ENCODE measurements around the gene VWA8. TPM values are rescaled to one million over a fixed set of nuclear protein-coding genes. Genes with fewer than 3 reads are reported as not detected.

The VWA8 gene
- polyA plus RNA-seq, 3 donors: 2.0 to 4.4 (median 3.4) TPM

GRCh38 chr13:41842036-41842620 is 118.8 kb downstream of the VWA8 start:
- peak overlapping the region in 1 of 2 donors; percentile 46 for H3K4me3 Mint-ChIP-seq
- DNase-seq: peak in 1 of 3 donors; percentile 7

GRCh38 chr13:41837629-41838028 is 123.3 kb downstream of the VWA8 start:
- Mint-ChIP-seq H3K4me1 (peaks cover 27% of the 10 kb centered on the region), H3K27me3 (ENCODE audit: low read depth in 3 of 3) (no peaks in the 10 kb centered on the region), H3K36me3 (peaks cover 17 to 18% of the 10 kb centered on the region in 2 donors), H3K9me3 (peaks cover 0 to 4% (median 3%) of the 10 kb centered on the region in 7 donors), H3K4me3 (peak overlapping the region in 1 of 2 donors; percentile 69), H3K27ac (peak overlapping the region; percentile 40 to 75 (median 67))
- H3K27ac ChIP-seq (ENCODE audit: low read depth in 1 of 2, low read length in 2 of 2): peak overlapping the region in 1 of 2 donors; percentile 51
- no peak overlapping the region for H3K9ac ChIP-seq (ENCODE audit: insufficient read depth, low read length, poor library complexity, severe bottlenecking)
- no peaks in the 10 kb centered on the region for H4K20me1 ChIP-seq (ENCODE audit: insufficient read depth, low read length)
- H3K4me1 ChIP-seq (ENCODE audit: control insufficient read depth in 1 of 2, insufficient read depth in 2 of 2, low read length in 2 of 2): peaks cover 14 to 29% of the 10 kb centered on the region in 2 donors
- intact Hi-C loops (cut with micrococcal nuclease): loop anchor here in 1 of 2 donors (10.0 kb wide), 1 partner anchor 173 kb away; no protein-coding TSS in a partner anchor
- H3K4me2 ChIP-seq (replicated peaks; ENCODE audit: extremely low read depth, low read length, poor library complexity, severe bottlenecking): peak overlapping the region; percentile 51
- DNase-seq: peak; percentile 19 to 35 (median 23)
- H3K36me3 ChIP-seq (replicated peaks in 1 of 2; ENCODE audit: control insufficient read depth in 1 of 2, insufficient read depth in 2 of 2, low read length in 2 of 2): peaks cover 0 to 4% of the 10 kb centered on the region in 2 donors
- WGBS (ENCODE audit: insufficient coverage): no CpG with 5 or more reads among the region's 2 CpGs
- no peaks in the 10 kb centered on the region for H3K9me3 ChIP-seq (replicated peaks in 1 of 2; ENCODE audit: control insufficient read depth in 1 of 2, insufficient read depth in 1 of 2, low read length in 2 of 2)
- H3K27me3 ChIP-seq (ENCODE audit: control insufficient read depth in 2 of 2, insufficient read depth in 2 of 2, low read length in 2 of 2): no peaks in the 10 kb centered on the region
- peak overlapping the region in 1 of 3 experiments; percentile 29 for H3K4me3 ChIP-seq (replicated peaks in 1 of 3; ENCODE audit: low read depth in 2 of 3, low read length in 3 of 3)
- no peak overlapping the region for H2AFZ ChIP-seq (ENCODE audit: insufficient read depth, low read depth, low read length, poor library complexity, severe bottlenecking)
- no peak for TF ChIP-seq CTCF (IDR thresholded peaks at IDR 0.05)
- H3K79me2 ChIP-seq (ENCODE audit: insufficient read depth, low read length): no peaks in the 10 kb centered on the region

More at GRCh38 chr13:41842036-41842620, 118.8 kb downstream of the VWA8 start:
- WGBS (ENCODE audit: insufficient coverage): no CpG with 5 or more reads among the region's 2 CpGs
- peaks cover 0 to 2% (median 0%) of the 10 kb centered on the region in 7 donors for H3K9me3 Mint-ChIP-seq
- Histone ChIP-seq H3K4me3 (replicated peaks in 1 of 3; ENCODE audit: low read depth in 2 of 3, low read length in 3 of 3) (no peak overlapping the region), H3K4me2 (replicated peaks; ENCODE audit: extremely low read depth, low read length, poor library complexity, severe bottlenecking) (no peak overlapping the region), H4K20me1 (ENCODE audit: insufficient read depth, low read length) (no peaks in the 10 kb centered on the region), H3K27ac (ENCODE audit: low read depth in 1 of 2, low read length in 2 of 2) (no peak overlapping the region), H2AFZ (ENCODE audit: insufficient read depth, low read depth, low read length, poor library complexity, severe bottlenecking) (no peak overlapping the region), H3K9ac (ENCODE audit: insufficient read depth, low read length, poor library complexity, severe bottlenecking) (no peak overlapping the region), H3K9me3 (replicated peaks in 1 of 2; ENCODE audit: control insufficient read depth in 1 of 2, insufficient read depth in 1 of 2, low read length in 2 of 2) (no peaks in the 10 kb centered on the region), H3K4me1 (ENCODE audit: control insufficient read depth in 1 of 2, insufficient read depth in 2 of 2, low read length in 2 of 2) (peaks cover 12 to 24% of the 10 kb centered on the region in 2 donors), H3K79me2 (ENCODE audit: insufficient read depth, low read length) (no peaks in the 10 kb centered on the region), H3K27me3 (ENCODE audit: control insufficient read depth in 2 of 2, insufficient read depth in 2 of 2, low read length in 2 of 2) (no peaks in the 10 kb centered on the region), H3K36me3 (replicated peaks in 1 of 2; ENCODE audit: control insufficient read depth in 1 of 2, insufficient read depth in 2 of 2, low read length in 2 of 2) (no peaks in the 10 kb centered on the region)
- H3K36me3 Mint-ChIP-seq: peaks cover 6 to 13% of the 10 kb centered on the region in 2 donors
- H3K27ac Mint-ChIP-seq: no peak overlapping the region
- no peaks in the 10 kb centered on the region for H3K27me3 Mint-ChIP-seq (ENCODE audit: low read depth in 3 of 3)
- intact Hi-C loops (cut with micrococcal nuclease): no loop called here
- peaks cover 28% of the 10 kb centered on the region for H3K4me1 Mint-ChIP-seq
- no peak for TF ChIP-seq CTCF (IDR thresholded peaks at IDR 0.05)
